K562 (cell line): Measurements from ENCODE around the gene MALSU1. TPM values are rescaled to one million over a fixed set of nuclear protein-coding genes. Genes with fewer than 3 reads are reported as not detected.

Experiments used
- CHD2 ChIP-seq: IDR thresholded peaks from 2 replicates; pipeline ENCODE4 v1.6.1; 2011; ENCODE audit warnings: low read depth, low read length
- EHMT2 ChIP-seq: fragments of 450-650 bp; IDR thresholded peaks from 2 replicates; pipeline ENCODE4 v1.6.1; 2018; ENCODE audit warnings: antibody characterized with exemption
- ETV1 ChIP-seq: fragments of 450-650 bp; conservative IDR thresholded peaks from 2 replicates; pipeline ENCODE4 v1.6.1; 2016; ENCODE audit warnings: missing genetic modification characterization, control low read depth, low read depth, missing compliant biosample characterization
- GTF2A2 ChIP-seq: IDR thresholded peaks from 2 replicates; pipeline ENCODE4 v1.6.1; 2016; ENCODE audit warnings: mild to moderate bottlenecking, missing genetic modification characterization, missing compliant biosample characterization
- IRF2 ChIP-seq: sonication (generic); formaldehyde crosslinking; IDR thresholded peaks from 2 replicates; pipeline ENCODE4 v1.8.1; 2022; ENCODE audit warnings: mild to moderate bottlenecking, missing genetic modification reagents
- LARP7 ChIP-seq: fragments of 450-650 bp; IDR thresholded peaks from 2 replicates; pipeline ENCODE4 v1.6.1; 2016
- MCM3 ChIP-seq: fragments of 450-650 bp; IDR thresholded peaks from 2 replicates; pipeline ENCODE4 v1.6.1; 2016
- PYGO2 ChIP-seq: fragments of 450-650 bp; IDR thresholded peaks from 2 replicates; pipeline ENCODE4 v1.6.1; 2016; ENCODE audit warnings: mild to moderate bottlenecking, missing genetic modification characterization, moderate library complexity, missing compliant biosample characterization
- RAD21 ChIP-seq, 2 experiments: fragments of 250-450 bp in 1 of 2; fragments of 450-650 bp in 1 of 2; sonication (Bioruptor Pico) in 1 of 2; formaldehyde crosslinking in 1 of 2; IDR thresholded peaks in 1 of 2; conservative IDR thresholded peaks in 1 of 2; 2 replicates each; pipeline versions ENCODE4 v1.4.0 to v1.8.0; 2020 to 2022; ENCODE audit warnings: mild to moderate bottlenecking in 2 of 2, moderate library complexity in 1 of 2
- RBM17 ChIP-seq: fragments of 200-400 bp; formaldehyde crosslinking; IDR thresholded peaks from 2 replicates; pipeline ENCODE4 v1.6.1; 2017; ENCODE audit warnings: low read depth, mild to moderate bottlenecking, low read length, borderline replicate concordance
- SMARCA5 ChIP-seq: fragments of 450-650 bp; IDR thresholded peaks from 2 replicates; pipeline ENCODE4 v1.6.1; 2016
- TCF7L2 ChIP-seq: fragments of 150-350 bp; IDR thresholded peaks from 2 replicates; pipeline ENCODE4 v1.6.1; 2016; ENCODE audit warnings: low read depth, mild to moderate bottlenecking, low read length, moderate library complexity
- U2AF2 ChIP-seq: fragments of 200-400 bp; formaldehyde crosslinking; optimal IDR thresholded peaks from 2 replicates; pipeline ENCODE3; 2017; ENCODE audit warnings: low read depth, mild to moderate bottlenecking, low read length
- ZNF3 ChIP-seq: fragments of 250-450 bp; sonication (Bioruptor Pico); IDR thresholded peaks from 2 replicates; pipeline ENCODE4 v1.5.0; 2021; ENCODE audit warnings: mild to moderate bottlenecking, moderate library complexity
- polyA plus RNA-seq, 8 experiments: library from polyadenylated mRNA; depleted of rRNA in 4 of 8; stranded (reverse) in 5 of 8; unstranded in 3 of 8; fragments of >200 nt; fragmentation: Nextera tagmentation in 2 of 8; fragmentation: Illumina TruSeq in 1 of 8; extraction: Ambion mirVana in 2 of 8; extraction: Trizol in 1 of 8; gene quantifications; 2 replicates each; pipeline versions ENCODE4 v1.2.1 to v1.2.3, GENCODE V29; 2011 to 2014; ENCODE audit warnings: inconsistent platforms in 1 of 8, missing spikeins in 1 of 8
- total RNA-seq, 7 experiments: library from RNA; depleted of rRNA in 6 of 7; stranded (reverse); fragments of >200 nt in 6 of 7; fragmentation: Illumina TruSeq in 2 of 7; extraction: Trizol in 2 of 7; gene quantifications; 2 replicates each; pipeline versions ENCODE4 v1.2.1 to v1.2.3, GENCODE V29; 2011 to 2021; ENCODE audit warnings: low replicate concordance in 1 of 7
- TF ChIP-seq, protein P1 (sequence below): sonication (generic); formaldehyde crosslinking; IDR thresholded peaks from 2 replicates; pipeline ENCODE4 v1.8.1; 2023; ENCODE audit warnings: mild to moderate bottlenecking, missing genetic modification reagents
- TF ChIP-seq, protein P2 (sequence below): sonication (generic); formaldehyde crosslinking; IDR thresholded peaks from 2 replicates; pipeline ENCODE4 v1.8.0; 2022; ENCODE audit warnings: mild to moderate bottlenecking, missing genetic modification reagents, borderline replicate concordance
- TF ChIP-seq, protein P3 (sequence below): fragments of 250-450 bp; sonication (Bioruptor Pico); IDR thresholded peaks from 2 replicates; pipeline ENCODE4 v1.8.0; 2022; ENCODE audit warnings: inconsistent platforms
- TF ChIP-seq, protein P4 (sequence below), 2 experiments: fragments of 450-650 bp in 1 of 2; IDR thresholded peaks; 2 replicates each; pipeline ENCODE4 v1.6.1; 2011 to 2017; ENCODE audit warnings: low read depth in 2 of 2, antibody characterized with exemption in 1 of 2, borderline replicate concordance in 1 of 2, low read length in 1 of 2, mild to moderate bottlenecking in 1 of 2, mixed read lengths in 1 of 2; ENCODE audit not compliant: control insufficient read depth in 1 of 2

Gene MALSU1
- total and polyA plus RNA-seq, 9 of the 15 experiments (the other 6 are each of a cell fraction or from before 2014, with no cell fraction given) = 12.3 to 308 (median 81.2) TPM

DNA sequence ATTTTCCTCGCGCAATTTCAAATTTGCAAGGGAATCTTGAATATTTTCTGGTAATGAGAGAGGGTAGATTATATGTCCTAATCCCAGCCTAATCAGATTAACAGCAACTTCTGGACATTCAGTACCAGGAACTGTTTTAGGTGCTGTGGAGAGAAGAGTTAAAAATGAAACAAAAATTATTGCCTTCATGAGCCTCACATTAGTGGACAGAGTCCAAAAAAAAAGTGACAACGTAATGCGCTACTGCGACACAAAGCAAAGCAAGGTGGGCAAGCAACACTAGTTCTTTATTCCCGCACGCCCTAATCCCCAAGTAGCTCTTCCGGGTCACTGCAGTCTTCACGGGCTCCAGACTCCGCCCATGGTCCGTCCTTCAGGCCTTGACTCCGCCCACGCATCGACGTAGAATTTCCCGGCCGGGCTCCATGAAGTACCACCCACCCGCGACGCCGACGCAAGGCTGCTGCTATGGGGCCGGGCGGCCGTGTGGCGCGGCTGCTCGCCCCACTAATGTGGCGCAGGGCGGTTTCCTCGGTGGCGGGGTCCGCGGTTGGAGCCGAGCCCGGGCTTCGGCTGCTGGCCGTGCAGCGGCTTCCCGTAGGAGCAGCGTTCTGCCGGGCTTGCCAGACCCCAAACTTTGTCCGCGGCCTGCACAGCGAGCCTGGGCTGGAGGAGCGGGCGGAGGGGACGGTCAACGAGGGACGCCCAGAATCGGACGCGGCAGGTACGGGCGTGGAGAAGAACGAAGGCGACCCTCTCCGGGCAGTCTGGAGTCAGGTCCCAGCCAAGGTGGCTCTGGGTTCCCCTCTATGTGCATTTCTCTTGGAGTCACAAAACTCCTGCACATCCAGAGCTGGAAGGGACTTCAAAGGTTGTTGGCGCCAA is at the start of gene MALSU1 (continued):
- TF ChIP-seq, protein P1, sequence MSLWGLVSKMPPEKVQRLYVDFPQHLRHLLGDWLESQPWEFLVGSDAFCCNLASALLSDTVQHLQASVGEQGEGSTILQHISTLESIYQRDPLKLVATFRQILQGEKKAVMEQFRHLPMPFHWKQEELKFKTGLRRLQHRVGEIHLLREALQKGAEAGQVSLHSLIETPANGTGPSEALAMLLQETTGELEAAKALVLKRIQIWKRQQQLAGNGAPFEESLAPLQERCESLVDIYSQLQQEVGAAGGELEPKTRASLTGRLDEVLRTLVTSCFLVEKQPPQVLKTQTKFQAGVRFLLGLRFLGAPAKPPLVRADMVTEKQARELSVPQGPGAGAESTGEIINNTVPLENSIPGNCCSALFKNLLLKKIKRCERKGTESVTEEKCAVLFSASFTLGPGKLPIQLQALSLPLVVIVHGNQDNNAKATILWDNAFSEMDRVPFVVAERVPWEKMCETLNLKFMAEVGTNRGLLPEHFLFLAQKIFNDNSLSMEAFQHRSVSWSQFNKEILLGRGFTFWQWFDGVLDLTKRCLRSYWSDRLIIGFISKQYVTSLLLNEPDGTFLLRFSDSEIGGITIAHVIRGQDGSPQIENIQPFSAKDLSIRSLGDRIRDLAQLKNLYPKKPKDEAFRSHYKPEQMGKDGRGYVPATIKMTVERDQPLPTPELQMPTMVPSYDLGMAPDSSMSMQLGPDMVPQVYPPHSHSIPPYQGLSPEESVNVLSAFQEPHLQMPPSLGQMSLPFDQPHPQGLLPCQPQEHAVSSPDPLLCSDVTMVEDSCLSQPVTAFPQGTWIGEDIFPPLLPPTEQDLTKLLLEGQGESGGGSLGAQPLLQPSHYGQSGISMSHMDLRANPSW (CRISPR knock-in tag) = 0 out of 2 replicates have a peak, but pooled peaks have one; percentile 8
- TF ChIP-seq EHMT2 (peak; percentile 93), PYGO2 (tag) (0 out of 2 replicates have a peak, but pooled peaks have one; percentile 17), ZNF3 (no peak), CHD2 (no peak), IRF2 (CRISPR knock-in tag) (no peak), RBM17 (no peak), U2AF2 (no peak), SMARCA5 (no peak), ETV1 (no peak), GTF2A2 (no peak), LARP7 (no peak), MCM3 (no peak), TCF7L2 (no peak), RAD21 (CRISPR knock-in tag; conservative IDR thresholded peaks at IDR 0.05 in 1 of 2, IDR thresholded peaks at IDR 0.05 in 1 of 2) (no peak)
- TF ChIP-seq, protein P2, sequence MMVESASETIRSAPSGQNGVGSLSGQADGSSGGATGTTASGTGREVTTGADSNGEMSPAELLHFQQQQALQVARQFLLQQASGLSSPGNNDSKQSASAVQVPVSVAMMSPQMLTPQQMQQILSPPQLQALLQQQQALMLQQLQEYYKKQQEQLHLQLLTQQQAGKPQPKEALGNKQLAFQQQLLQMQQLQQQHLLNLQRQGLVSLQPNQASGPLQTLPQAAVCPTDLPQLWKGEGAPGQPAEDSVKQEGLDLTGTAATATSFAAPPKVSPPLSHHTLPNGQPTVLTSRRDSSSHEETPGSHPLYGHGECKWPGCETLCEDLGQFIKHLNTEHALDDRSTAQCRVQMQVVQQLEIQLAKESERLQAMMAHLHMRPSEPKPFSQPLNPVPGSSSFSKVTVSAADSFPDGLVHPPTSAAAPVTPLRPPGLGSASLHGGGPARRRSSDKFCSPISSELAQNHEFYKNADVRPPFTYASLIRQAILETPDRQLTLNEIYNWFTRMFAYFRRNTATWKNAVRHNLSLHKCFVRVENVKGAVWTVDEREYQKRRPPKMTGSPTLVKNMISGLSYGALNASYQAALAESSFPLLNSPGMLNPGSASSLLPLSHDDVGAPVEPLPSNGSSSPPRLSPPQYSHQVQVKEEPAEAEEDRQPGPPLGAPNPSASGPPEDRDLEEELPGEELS = no peak
- TF ChIP-seq, protein P3, sequence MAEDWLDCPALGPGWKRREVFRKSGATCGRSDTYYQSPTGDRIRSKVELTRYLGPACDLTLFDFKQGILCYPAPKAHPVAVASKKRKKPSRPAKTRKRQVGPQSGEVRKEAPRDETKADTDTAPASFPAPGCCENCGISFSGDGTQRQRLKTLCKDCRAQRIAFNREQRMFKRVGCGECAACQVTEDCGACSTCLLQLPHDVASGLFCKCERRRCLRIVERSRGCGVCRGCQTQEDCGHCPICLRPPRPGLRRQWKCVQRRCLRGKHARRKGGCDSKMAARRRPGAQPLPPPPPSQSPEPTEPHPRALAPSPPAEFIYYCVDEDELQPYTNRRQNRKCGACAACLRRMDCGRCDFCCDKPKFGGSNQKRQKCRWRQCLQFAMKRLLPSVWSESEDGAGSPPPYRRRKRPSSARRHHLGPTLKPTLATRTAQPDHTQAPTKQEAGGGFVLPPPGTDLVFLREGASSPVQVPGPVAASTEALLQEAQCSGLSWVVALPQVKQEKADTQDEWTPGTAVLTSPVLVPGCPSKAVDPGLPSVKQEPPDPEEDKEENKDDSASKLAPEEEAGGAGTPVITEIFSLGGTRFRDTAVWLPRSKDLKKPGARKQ (CRISPR knock-in tag) = 0 out of 2 replicates have a peak, but pooled peaks have one; percentile 15
- TF ChIP-seq, protein P4, sequence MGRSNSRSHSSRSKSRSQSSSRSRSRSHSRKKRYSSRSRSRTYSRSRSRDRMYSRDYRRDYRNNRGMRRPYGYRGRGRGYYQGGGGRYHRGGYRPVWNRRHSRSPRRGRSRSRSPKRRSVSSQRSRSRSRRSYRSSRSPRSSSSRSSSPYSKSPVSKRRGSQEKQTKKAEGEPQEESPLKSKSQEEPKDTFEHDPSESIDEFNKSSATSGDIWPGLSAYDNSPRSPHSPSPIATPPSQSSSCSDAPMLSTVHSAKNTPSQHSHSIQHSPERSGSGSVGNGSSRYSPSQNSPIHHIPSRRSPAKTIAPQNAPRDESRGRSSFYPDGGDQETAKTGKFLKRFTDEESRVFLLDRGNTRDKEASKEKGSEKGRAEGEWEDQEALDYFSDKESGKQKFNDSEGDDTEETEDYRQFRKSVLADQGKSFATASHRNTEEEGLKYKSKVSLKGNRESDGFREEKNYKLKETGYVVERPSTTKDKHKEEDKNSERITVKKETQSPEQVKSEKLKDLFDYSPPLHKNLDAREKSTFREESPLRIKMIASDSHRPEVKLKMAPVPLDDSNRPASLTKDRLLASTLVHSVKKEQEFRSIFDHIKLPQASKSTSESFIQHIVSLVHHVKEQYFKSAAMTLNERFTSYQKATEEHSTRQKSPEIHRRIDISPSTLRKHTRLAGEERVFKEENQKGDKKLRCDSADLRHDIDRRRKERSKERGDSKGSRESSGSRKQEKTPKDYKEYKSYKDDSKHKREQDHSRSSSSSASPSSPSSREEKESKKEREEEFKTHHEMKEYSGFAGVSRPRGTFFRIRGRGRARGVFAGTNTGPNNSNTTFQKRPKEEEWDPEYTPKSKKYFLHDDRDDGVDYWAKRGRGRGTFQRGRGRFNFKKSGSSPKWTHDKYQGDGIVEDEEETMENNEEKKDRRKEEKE (IDR thresholded peaks at IDR 0.05; ENCODE audit: borderline replicate concordance in 1 of 2, control insufficient read depth in 1 of 2, low read depth in 2 of 2, low read length in 1 of 2) = no peak
